GM12864 (cell line): ENCODE measurements around the gene LITAFD.

ENCODE experiments used
- DNase-seq: peaks from one replicate; pipeline ENCODE4 v3.0.0-alpha.2; 2011; ENCODE audit warnings: low read depth
- H3K4me3 ChIP-seq: 2 replicates; pipeline ENCODE4 v1.5.1; 2011; ENCODE audit warnings: mild to moderate bottlenecking, low read depth, low read length, control low read depth
- CTCF ChIP-seq: IDR thresholded peaks from 2 replicates; pipeline ENCODE4 v1.5.1; 2011; ENCODE audit warnings: low read depth, mild to moderate bottlenecking, moderate library complexity, low read length, control low read depth, inconsistent platforms; ENCODE audit errors: missing control alignments

The LITAFD gene

GRCh38 chr16:8893426-8893825 is 11.3 kb downstream of the LITAFD start:
- no peak for TF ChIP-seq CTCF
- H3K4me3 ChIP-seq = no peak overlapping the region
- DNase-seq = no peak

- no peak for TF ChIP-seq CTCF
- DNase-seq = no peak
- no peak overlapping the region for H3K4me3 ChIP-seq
Measured at GRCh38 chr16:8893976-8894690, 12.0 kb downstream of the LITAFD start.

GRCh38 chr16:8894736-8895334 is 12.7 kb downstream of the LITAFD start:
- no peak overlapping the region for H3K4me3 ChIP-seq
- no peak for DNase-seq
- TF ChIP-seq CTCF = no peak

GRCh38 chr16:8898660-8899318 is 16.6 kb downstream of the LITAFD start:
- H3K4me3 ChIP-seq = no peak overlapping the region
- TF ChIP-seq CTCF = no peak
- DNase-seq = no peak

- DNase-seq = no peak
- no peak overlapping the region for H3K4me3 ChIP-seq
- TF ChIP-seq CTCF = no peak
Measured at GRCh38 chr16:8899709-8900317, 17.7 kb downstream of the LITAFD start.

GRCh38 chr16:8900343-8900742 is 18.2 kb downstream of the LITAFD start:
- no peak for DNase-seq
- no peak for TF ChIP-seq CTCF
- H3K4me3 ChIP-seq = no peak overlapping the region
